BJ (cell line): ENCODE results near the gene ANKRD2. TPM values are rescaled to one million over a fixed set of nuclear protein-coding genes. Genes with fewer than 3 reads are reported as not detected.

Experiments
- CTCF ChIA-PET: fragments of 350-600 bp; formaldehyde crosslinking; extraction: SDS; loops from one replicate; lab custom pipeline; 2021; ENCODE audit warnings: antibody characterized with exemption, inconsistent platforms; lab: Yijun Ruan, JAX
- POLR2A ChIA-PET: fragments of 300-600 bp; sonication (Branson Sonifier 250); formaldehyde crosslinking; extraction: SDS; loops from one replicate; lab custom pipeline; 2021; ENCODE audit warnings: antibody characterized with exemption; lab: Charles Lee
- DNase-seq: peaks from one replicate; pipeline ENCODE4 v3.0.0-alpha.2; 2011; ENCODE audit warnings: low read depth
- H3K27me3 ChIP-seq: 2 replicates; pipeline ENCODE4 v1.6.0; 2011; ENCODE audit warnings: low read length; ENCODE audit not compliant: control insufficient read depth, insufficient read depth
- H3K36me3 ChIP-seq: 2 replicates; pipeline ENCODE4 v1.5.1; 2011; ENCODE audit warnings: low read length; ENCODE audit not compliant: control insufficient read depth, insufficient read depth
- H3K4me3 ChIP-seq: 2 replicates; pipeline ENCODE4 v1.5.1; 2011; ENCODE audit warnings: low read depth, mild to moderate bottlenecking, control low read depth, low read length
- CTCF ChIP-seq: IDR thresholded peaks from 2 replicates; pipeline ENCODE4 v1.5.1; 2011; ENCODE audit warnings: low read depth, mild to moderate bottlenecking, control low read depth, inconsistent platforms, low read length, moderate library complexity; ENCODE audit not compliant: insufficient read depth
- polyA plus RNA-seq: library from polyadenylated mRNA; depleted of rRNA; stranded (reverse); fragments of >200 nt; gene quantifications from 2 replicates; pipeline ENCODE4 v1.2.3, GENCODE V29; 2011

The ANKRD2 gene
- polyA plus RNA-seq, 1 experiment = 0.37 TPM

- POLR2A ChIA-PET = no interaction called here
- H3K4me3 ChIP-seq = no peak overlapping the region
- peaks cover 3% of the 10 kb centered on the region for H3K36me3 ChIP-seq
- H3K27me3 ChIP-seq = no peaks in the 10 kb centered on the region
- no peak for DNase-seq
- CTCF ChIA-PET = interaction anchor here (12.6 kb wide), 1 partner anchor 47 kb away, joined by 179 read pairs; the partner anchor contains the start of gene ANKRD2
- no peak for TF ChIP-seq CTCF
Measured at GRCh38 chr10:97618733-97619132, 46.2 kb downstream of the ANKRD2 start.

GRCh38 chr10:97623277-97623676 is 50.7 kb downstream of the ANKRD2 start:
- Histone ChIP-seq H3K4me3 (no peak overlapping the region), H3K27me3 (no peaks in the 10 kb centered on the region), H3K36me3 (no peaks in the 10 kb centered on the region)
- TF ChIP-seq CTCF = no peak
- CTCF ChIA-PET = interaction anchor here (0.9 to 3.7 kb wide), 3 partner anchors 10 to 69 kb away, joined by 3 to 16 read pairs (median 3); partner anchors contain the start of gene ANKRD2
- POLR2A ChIA-PET = interaction anchor here (0.7 kb wide), 1 partner anchor 92 kb away, joined by 15 read pairs; no protein-coding TSS in a partner anchor
- DNase-seq = no peak

DNA sequence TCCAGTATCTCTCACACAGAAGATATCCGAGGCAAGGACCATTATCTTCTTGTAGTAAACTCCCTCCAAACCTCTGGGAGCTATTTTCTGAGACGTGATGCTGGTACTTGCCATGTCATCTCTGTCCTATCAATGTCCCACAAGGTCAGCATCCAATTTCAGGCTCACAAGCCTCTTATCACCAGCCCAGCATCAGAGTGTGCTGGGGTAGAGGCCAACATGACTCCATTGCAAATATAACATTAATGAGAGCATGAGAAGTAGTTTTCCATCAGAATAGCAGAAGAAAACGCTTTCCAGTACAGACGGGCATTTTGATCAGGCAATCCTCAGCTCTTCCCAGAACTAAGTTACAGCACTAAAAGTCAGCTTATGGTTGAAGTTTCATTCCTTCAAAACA is 55.2 kb downstream of the ANKRD2 start:
- CTCF ChIA-PET = interaction anchor here (1.1 to 1.3 kb wide), 2 partner anchors 11 to 15 kb away, joined by 4 to 6 read pairs; no protein-coding TSS in a partner anchor
- no peak overlapping the region for H3K4me3 ChIP-seq
- no peaks in the 10 kb centered on the region for H3K27me3 ChIP-seq
- no peak for DNase-seq
- TF ChIP-seq CTCF = no peak
- 0 out of 2 replicates have a peak, but pooled peaks cover 1% of the 10 kb centered on the region for H3K36me3 ChIP-seq
- POLR2A ChIA-PET = no interaction called here

DNA sequence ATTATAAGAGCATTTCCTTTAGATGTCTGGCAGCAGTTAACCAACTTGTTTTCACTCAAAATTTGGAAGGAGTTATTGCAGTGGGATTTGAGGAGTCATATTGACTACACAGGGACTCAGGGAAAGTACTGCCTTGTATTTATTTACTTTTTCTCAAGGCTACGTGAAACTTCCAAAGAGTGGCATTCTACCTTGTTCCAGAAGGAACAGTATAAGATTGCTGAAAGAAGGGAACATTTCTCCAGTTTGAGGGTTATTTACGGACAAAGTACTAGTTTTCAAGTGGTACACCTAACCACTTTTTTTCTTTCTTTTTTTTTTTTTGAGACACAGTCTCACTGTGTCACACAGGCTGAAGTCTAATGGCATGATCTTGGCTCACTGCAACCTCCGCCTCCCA is 55.6 kb downstream of the ANKRD2 start:
- no peaks in the 10 kb centered on the region for H3K27me3 ChIP-seq
- no peak for DNase-seq
- H3K36me3 ChIP-seq = 0 out of 2 replicates have a peak, but pooled peaks cover 1% of the 10 kb centered on the region
- TF ChIP-seq CTCF = no peak
- CTCF ChIA-PET = no interaction called here
- no peak overlapping the region for H3K4me3 ChIP-seq
- POLR2A ChIA-PET = no interaction called here

- no peak for DNase-seq
- 0 out of 2 replicates have a peak, but pooled peaks cover 1% of the 10 kb centered on the region for H3K36me3 ChIP-seq
- H3K4me3 ChIP-seq = no peak overlapping the region
- TF ChIP-seq CTCF = no peak
- no peaks in the 10 kb centered on the region for H3K27me3 ChIP-seq
- POLR2A ChIA-PET = no interaction called here
- CTCF ChIA-PET = no interaction called here
Measured at GRCh38 chr10:97629289-97629688, 56.7 kb downstream of the ANKRD2 start.
